ENCODE data around the gene STXBP2. TPM values are rescaled to one million over a fixed set of nuclear protein-coding genes. Genes with fewer than 3 reads are reported as not detected.

Gene STXBP2
- total RNA-seq, 3 donors from 2014 or later (not counting 1 experiment from before 2014, with no cell fraction given) = 366 to 409 (median 384) TPM

DNA sequence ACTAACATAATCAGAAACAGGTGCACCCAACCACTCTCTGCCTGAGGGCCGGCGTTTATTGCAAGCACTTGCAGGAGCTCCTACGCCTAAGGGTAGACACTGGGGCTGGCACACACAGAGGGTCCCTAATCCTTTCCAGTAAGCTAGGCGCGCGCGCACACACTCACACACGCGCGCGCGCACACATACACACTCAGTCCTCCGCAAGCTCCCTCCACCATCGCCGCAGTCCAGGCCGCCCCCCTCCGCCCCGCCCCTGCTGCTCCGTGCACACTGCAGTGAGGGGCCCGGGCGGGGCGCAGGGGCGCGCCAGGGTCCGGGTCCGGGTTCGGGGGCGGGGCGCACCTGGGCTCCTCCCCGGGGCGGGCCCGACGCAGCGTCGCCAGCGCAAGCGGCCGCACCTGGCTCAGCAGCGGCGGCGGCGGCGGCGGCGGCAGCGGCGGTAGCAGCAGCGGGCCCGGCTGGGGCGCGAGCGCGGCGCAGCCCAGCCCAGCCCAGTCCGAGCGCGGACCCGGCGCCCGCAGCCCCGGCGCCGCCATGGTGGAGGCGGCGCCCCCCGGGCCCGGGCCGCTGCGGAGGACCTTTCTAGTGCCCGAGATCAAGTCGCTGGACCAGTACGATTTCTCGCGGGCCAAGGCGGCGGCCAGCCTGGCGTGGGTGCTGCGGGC is 41.3 kb upstream of the STXBP2 start, which contains the start of gene CAMSAP3:
Gene CAMSAP3 (plus strand): TSS at position 398 of the 668 bp plus-strand sequence. CDS start 140 bp downstream, at position 538.
- Mint-ChIP-seq H3K27ac (no peak within 1 kb of the TSS), H3K27me3 (ENCODE audit: low read depth in 2 of 2) (peaks cover 38 to 40% of the 10 kb centered on the region in 2 donors), H3K36me3 (no peaks in the 10 kb centered on the region), H3K4me1 (peaks cover 5 to 10% of the 10 kb centered on the region in 2 donors), H3K4me3 (peak within 1 kb of the TSS; percentile 74), H3K9me3 (no peaks in the 10 kb centered on the region)
- Histone ChIP-seq H3K4me1 (ENCODE audit: control insufficient read depth, insufficient read depth, low read length) (peaks cover 8% of the 10 kb centered on the region), H3K36me3 (ENCODE audit: control insufficient read depth, insufficient read depth, low read length) (no peaks in the 10 kb centered on the region), H3K4me3 (ENCODE audit: low read length) (no peak within 1 kb of the TSS), H3K9me3 (ENCODE audit: control insufficient read depth, insufficient read depth, low read length) (no peaks in the 10 kb centered on the region), H3K27ac (ENCODE audit: low read length) (no peak within 1 kb of the TSS), H3K27me3 (ENCODE audit: control insufficient read depth, insufficient read depth, low read length) (peaks cover 26% of the 10 kb centered on the region)
- peak; percentile 65 to 85 (median 82) for ATAC-seq
- TF ChIP-seq, protein P1, sequence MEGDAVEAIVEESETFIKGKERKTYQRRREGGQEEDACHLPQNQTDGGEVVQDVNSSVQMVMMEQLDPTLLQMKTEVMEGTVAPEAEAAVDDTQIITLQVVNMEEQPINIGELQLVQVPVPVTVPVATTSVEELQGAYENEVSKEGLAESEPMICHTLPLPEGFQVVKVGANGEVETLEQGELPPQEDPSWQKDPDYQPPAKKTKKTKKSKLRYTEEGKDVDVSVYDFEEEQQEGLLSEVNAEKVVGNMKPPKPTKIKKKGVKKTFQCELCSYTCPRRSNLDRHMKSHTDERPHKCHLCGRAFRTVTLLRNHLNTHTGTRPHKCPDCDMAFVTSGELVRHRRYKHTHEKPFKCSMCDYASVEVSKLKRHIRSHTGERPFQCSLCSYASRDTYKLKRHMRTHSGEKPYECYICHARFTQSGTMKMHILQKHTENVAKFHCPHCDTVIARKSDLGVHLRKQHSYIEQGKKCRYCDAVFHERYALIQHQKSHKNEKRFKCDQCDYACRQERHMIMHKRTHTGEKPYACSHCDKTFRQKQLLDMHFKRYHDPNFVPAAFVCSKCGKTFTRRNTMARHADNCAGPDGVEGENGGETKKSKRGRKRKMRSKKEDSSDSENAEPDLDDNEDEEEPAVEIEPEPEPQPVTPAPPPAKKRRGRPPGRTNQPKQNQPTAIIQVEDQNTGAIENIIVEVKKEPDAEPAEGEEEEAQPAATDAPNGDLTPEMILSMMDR (IDR thresholded peaks at IDR 0.05) = no peak
- under 1% methylated on average over 78 of the region's 78 CpGs for WGBS (ENCODE audit: insufficient coverage)
- intact Hi-C loops (cut with micrococcal nuclease) = no loop called here
- DNase-seq = peak in 1 of 2 donors; percentile 51

DNA sequence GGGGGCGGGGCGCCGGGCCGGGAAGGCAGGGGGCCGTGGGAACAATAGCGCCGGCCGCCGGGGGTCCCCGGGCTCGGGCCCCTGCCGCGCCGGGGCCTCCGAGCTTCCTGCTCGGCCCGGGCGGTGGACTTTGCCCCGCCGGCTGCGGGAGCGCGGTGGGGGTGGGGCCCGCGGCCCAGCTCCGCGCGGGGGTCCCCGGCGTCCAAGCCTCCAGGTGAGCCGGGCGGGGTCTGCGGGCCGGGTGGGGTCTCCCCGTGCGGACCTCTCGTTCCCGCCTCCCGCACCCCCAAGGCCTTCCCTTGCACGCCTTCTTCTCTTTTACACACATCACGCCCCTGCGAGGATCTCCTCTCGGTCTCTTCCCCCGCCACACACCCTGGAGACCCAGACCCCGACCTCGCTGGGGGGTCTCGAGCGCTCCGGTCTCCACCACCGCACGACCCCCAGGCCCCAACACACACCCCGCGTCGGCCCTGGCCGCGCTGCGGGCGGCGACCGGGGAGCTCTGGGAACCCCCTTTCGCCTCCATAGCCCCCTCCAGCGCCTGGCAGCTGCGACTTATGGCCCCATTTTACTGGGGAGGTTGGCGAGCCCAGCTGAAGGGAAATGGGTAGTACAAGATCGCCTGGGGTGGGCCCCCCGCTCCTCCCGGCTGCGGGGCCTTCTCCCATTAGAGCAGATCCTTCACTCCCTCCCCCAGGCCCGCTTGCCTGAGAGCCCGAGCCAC is 40.5 kb upstream of the STXBP2 start:
- Mint-ChIP-seq H3K4me1 (peaks cover 5 to 10% of the 10 kb centered on the region in 2 donors), H3K9me3 (no peaks in the 10 kb centered on the region), H3K36me3 (no peaks in the 10 kb centered on the region), H3K27ac (no peak overlapping the region), H3K27me3 (ENCODE audit: low read depth in 2 of 2) (peaks cover 38 to 40% of the 10 kb centered on the region in 2 donors), H3K4me3 (peak overlapping the region; percentile 74)
- ATAC-seq (peak in 1 of 3 donors; percentile 34), DNase-seq (peak in 1 of 2 donors; percentile 32)
- intact Hi-C loops (cut with micrococcal nuclease) = no loop called here
- no peaks in the 10 kb centered on the region for H3K36me3 ChIP-seq (ENCODE audit: control insufficient read depth, insufficient read depth, low read length)
- TF ChIP-seq, protein P1 (IDR thresholded peaks at IDR 0.05) = no peak
- H3K4me1 ChIP-seq (ENCODE audit: control insufficient read depth, insufficient read depth, low read length) = peaks cover 8% of the 10 kb centered on the region
- H3K9me3 ChIP-seq (ENCODE audit: control insufficient read depth, insufficient read depth, low read length) = no peaks in the 10 kb centered on the region
- H3K27me3 ChIP-seq (ENCODE audit: control insufficient read depth, insufficient read depth, low read length) = peaks cover 26% of the 10 kb centered on the region
- WGBS (ENCODE audit: insufficient coverage) = 5% methylated on average over 70 of the region's 70 CpGs
- no peak overlapping the region for H3K27ac ChIP-seq (ENCODE audit: low read length)
- H3K4me3 ChIP-seq (ENCODE audit: low read length) = no peak overlapping the region

DNA sequence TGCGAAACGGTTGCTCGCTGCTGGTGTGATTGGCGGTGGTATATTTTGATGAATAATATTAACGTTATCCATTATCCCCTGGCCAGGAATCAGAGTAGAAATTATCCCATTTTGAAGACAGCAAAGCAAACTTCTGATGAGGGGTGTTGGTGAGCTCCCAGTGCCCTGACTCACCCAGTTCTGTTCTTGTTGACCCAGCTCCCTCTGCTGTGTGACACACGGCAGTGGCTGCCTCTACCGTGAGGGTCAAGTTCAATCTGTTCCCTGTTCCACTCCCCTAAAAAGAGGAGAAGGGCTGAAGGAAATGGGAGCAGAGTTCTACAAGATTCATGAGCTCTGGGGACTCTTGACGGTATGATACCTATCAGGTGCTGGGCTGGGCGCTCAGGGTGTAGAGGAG is 39.2 kb upstream of the STXBP2 start:
- TF ChIP-seq, protein P1 (IDR thresholded peaks at IDR 0.05) = no peak
- Mint-ChIP-seq H3K27me3 (ENCODE audit: low read depth in 2 of 2) (peaks cover 35 to 44% of the 10 kb centered on the region in 2 donors), H3K4me1 (peaks cover 5 to 10% of the 10 kb centered on the region in 2 donors), H3K9me3 (no peaks in the 10 kb centered on the region), H3K27ac (no peak overlapping the region), H3K36me3 (no peaks in the 10 kb centered on the region), H3K4me3 (peak overlapping the region; percentile 43)
- H3K27ac ChIP-seq (ENCODE audit: low read length) = no peak overlapping the region
- ATAC-seq (no peak), DNase-seq (no peak)
- whole genome bisulfite sequencing (ENCODE audit: insufficient coverage) = 88% methylated on average over 9 of the region's 9 CpGs
- peaks cover 8% of the 10 kb centered on the region for H3K4me1 ChIP-seq (ENCODE audit: control insufficient read depth, insufficient read depth, low read length)
- no peaks in the 10 kb centered on the region for H3K36me3 ChIP-seq (ENCODE audit: control insufficient read depth, insufficient read depth, low read length)
- intact Hi-C loops (cut with micrococcal nuclease) = no loop called here
- H3K27me3 ChIP-seq (ENCODE audit: control insufficient read depth, insufficient read depth, low read length) = peaks cover 26% of the 10 kb centered on the region
- no peak overlapping the region for H3K4me3 ChIP-seq (ENCODE audit: low read length)
- H3K9me3 ChIP-seq (ENCODE audit: control insufficient read depth, insufficient read depth, low read length) = no peaks in the 10 kb centered on the region
